Cortex of kidney (tissue), 1 donor: Measurements from ENCODE around the gene CEP19.

Source experiments
- DNase-seq: peaks from one replicate; lab custom pipeline; 2025; lab: John Stamatoyannopoulos, UW

Gene CEP19

GRCh38 chr3:196662711-196663571 is 49.1 kb downstream of the CEP19 start:
- DNase-seq: no peak

- DNase-seq: no peak
Measured at GRCh38 chr3:196662033-196662432, 50.0 kb downstream of the CEP19 start.

- no peak for DNase-seq
Measured at GRCh38 chr3:196661400-196661799, 50.6 kb downstream of the CEP19 start.

- DNase-seq: no peak
Measured at GRCh38 chr3:196660381-196661166, 51.5 kb downstream of the CEP19 start.

GRCh38 chr3:196659901-196660351 is 52.1 kb downstream of the CEP19 start:
- no peak for DNase-seq
